GM21619 (cell line): Measurements from ENCODE around the gene CISH.

Experiments
- ATAC-seq: cut with Tn5 transposase; IDR thresholded peaks from one replicate; pipeline ENCODE4 v1.9.1; 2021; ENCODE audit not compliant: unreplicated experiment

CISH gene

GRCh38 chr3:50637945-50638344 is 26.4 kb upstream of the CISH start:
- no peak for ATAC-seq

GRCh38 chr3:50637011-50637410 is 25.4 kb upstream of the CISH start:
- ATAC-seq: no peak

GRCh38 chr3:50635066-50635465 is 23.5 kb upstream of the CISH start:
- no peak for ATAC-seq

- ATAC-seq: no peak
These were observed 21.7 kb upstream of the CISH start for GRCh38 chr3:50633230-50633790.

- ATAC-seq: no peak
These were observed 20.9 kb upstream of the CISH start for GRCh38 chr3:50632450-50632849.

GRCh38 chr3:50630877-50631276 is 19.3 kb upstream of the CISH start:
- ATAC-seq: no peak

- no peak for ATAC-seq
These were observed 18.8 kb upstream of the CISH start for GRCh38 chr3:50630394-50630793.

- no peak for ATAC-seq
These were observed 17.0 kb upstream of the CISH start for GRCh38 chr3:50628601-50629000.

GRCh38 chr3:50627407-50628051 is 16.0 kb upstream of the CISH start:
- ATAC-seq: no peak

- no peak for ATAC-seq
These were observed 14.8 kb upstream of the CISH start for GRCh38 chr3:50626401-50626800.

- no peak for ATAC-seq
These were observed 13.9 kb upstream of the CISH start for GRCh38 chr3:50625231-50626182.

- ATAC-seq: no peak
These were observed 13.1 kb upstream of the CISH start for GRCh38 chr3:50624634-50625033.

GRCh38 chr3:50623840-50624474 is 12.4 kb upstream of the CISH start:
- ATAC-seq: peak; percentile 51

GRCh38 chr3:50622881-50623280 is 11.3 kb upstream of the CISH start:
- ATAC-seq: no peak

- no peak for ATAC-seq
These were observed 9.2 kb upstream of the CISH start for GRCh38 chr3:50620820-50621219.

GRCh38 chr3:50620420-50620819 is 8.8 kb upstream of the CISH start:
- no peak for ATAC-seq

- ATAC-seq: no peak
These were observed 6.4 kb upstream of the CISH start for GRCh38 chr3:50617911-50618481.

- ATAC-seq: peak; percentile 14
These were observed 5.7 kb upstream of the CISH start, which contains the start of gene MAPKAPK3 for GRCh38 chr3:50617096-50617791. TSS of gene MAPKAPK3 (plus strand) at chr3:50617151. CDS start at chr3:50617566, 415 bp downstream.

GRCh38 chr3:50616770-50617095 is 5.2 kb upstream of the CISH start:
- ATAC-seq: peak; percentile 56

- peak; percentile 26 for ATAC-seq
These were observed 4.6 kb upstream of the CISH start for GRCh38 chr3:50616003-50616769.
